Sigmoid colon (tissue), 3 donors: ENCODE results near the gene LSM2.

Experiments used
- CTCF ChIP-seq, 4 experiments: fragments of 450-650 bp in 3 of 4; fragments of 200-600 bp in 1 of 4; IDR thresholded peaks; one replicate each; pipeline ENCODE4 v1.5.1; 2016 to 2019; ENCODE audit warnings: antibody characterized with exemption in 4 of 4, mild to moderate bottlenecking in 3 of 4, moderate library complexity in 2 of 4
- POLR2A ChIP-seq, 2 donors: fragments of 450-650 bp; IDR thresholded peaks; one replicate each; pipeline ENCODE4 v1.6.1; 2016; ENCODE audit warnings: antibody characterized with exemption in 2 of 2, mild to moderate bottlenecking in 2 of 2, moderate library complexity in 2 of 2

DNA sequence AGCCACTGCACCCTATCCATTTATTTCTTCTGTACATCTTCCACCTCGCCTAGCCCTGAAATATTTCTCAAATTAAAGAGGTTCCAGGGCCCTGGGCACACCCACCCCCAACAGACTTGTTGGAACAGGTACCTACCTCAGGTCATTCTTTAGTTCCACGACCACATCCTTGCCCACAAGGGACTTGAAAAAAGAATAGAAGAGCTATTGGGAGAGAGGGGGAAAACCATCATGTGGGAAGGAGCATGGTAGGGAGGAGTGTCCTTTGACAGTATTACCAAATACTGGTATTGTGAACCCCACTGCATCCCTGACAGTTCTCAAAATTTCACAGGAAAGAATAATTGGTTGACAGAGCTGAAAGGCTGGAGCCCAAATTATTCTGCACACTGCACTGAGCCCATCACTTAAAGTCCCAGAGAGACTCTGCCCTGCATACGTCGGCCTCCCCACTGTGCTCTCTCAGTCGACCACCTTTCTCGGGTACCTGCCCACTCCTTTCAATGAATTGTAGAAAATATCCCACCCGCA is 762 bp downstream of the LSM2 start:
- no peak for TF ChIP-seq CTCF (IDR thresholded peaks at IDR 0.05)
- TF ChIP-seq POLR2A (IDR thresholded peaks at IDR 0.05), result no peak
